HG03060 (cell line): ENCODE data around the gene GOLGA7B.
"Not testable (repeated sequence)": the region's sequence is repeated elsewhere in the genome, so short reads cannot be mapped to it uniquely, and the experiment has no call there.

ENCODE experiments used
- ATAC-seq: cut with Tn5 transposase; IDR thresholded peaks from one replicate; pipeline ENCODE4 v1.9.1; 2021; ENCODE audit warnings: low read depth, moderate number of reproducible peaks; ENCODE audit not compliant: unreplicated experiment

Gene GOLGA7B

DNA sequence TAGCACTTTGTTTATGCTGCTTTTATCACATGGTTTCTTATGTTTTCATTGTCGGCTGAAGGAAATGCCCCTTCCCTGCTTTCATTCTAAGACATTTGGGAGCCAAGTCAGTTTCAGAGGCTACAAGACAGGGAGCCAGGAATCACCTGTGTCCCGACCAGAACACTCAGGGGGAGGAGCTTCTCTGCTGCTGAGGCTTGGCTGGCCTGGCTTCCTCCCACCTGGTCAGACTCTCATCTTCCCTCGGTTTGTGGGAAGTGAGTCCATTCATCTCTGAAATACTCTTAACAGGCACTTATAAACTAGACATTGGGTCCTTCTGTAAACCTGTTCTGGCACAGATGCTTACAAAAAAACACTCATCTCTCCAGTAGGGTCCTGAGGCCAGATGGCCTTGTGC, 19.6 kb upstream of the GOLGA7B start:
- ATAC-seq = no peak

- no peak for ATAC-seq
Measured at GRCh38 chr10:97831259-97831658, 18.4 kb upstream of the GOLGA7B start.

DNA sequence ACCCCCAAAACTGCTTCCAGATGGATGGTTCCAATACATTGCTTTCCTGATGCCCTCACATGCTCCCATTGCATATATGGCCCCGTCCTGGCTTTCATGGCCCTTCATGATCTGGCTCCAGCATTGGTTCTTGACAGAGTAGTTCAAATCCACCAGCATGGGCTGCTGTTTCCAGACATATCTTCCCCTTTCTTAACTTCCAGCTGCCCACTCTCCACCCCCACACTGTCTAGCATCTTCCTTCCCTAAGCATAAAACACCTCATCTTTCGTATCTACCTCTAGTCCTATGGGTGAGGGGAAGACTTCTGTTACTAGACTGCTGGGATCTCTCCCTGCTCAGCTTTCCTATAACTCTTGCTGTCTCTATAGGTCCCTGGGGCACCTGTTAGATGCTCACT, 13.2 kb upstream of the GOLGA7B start:
- ATAC-seq = no peak

GRCh38 chr10:97838091-97838490, 11.6 kb upstream of the GOLGA7B start:
- ATAC-seq = no peak

DNA sequence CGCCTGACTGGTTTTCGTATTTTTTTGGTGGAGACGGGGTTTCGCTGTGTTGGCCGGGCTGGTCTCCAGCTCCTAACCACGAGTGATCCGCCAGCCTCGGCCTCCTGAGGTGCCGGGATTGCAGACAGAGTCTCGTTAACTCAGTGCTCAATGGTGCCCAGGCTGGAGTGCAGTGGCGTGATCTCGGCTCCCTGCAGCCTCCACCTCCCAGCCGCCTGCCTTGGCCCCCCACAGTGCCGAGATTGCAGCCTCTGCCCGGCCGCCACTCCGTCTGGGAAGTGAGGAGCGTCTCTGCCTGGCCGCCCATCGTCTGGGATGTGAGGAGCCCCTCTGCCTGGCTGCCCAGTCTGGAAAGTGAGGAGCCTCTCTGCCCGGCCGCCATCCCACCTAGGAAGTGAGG, 8.5 kb upstream of the GOLGA7B start:
- not testable (repeated sequence) for ATAC-seq

DNA sequence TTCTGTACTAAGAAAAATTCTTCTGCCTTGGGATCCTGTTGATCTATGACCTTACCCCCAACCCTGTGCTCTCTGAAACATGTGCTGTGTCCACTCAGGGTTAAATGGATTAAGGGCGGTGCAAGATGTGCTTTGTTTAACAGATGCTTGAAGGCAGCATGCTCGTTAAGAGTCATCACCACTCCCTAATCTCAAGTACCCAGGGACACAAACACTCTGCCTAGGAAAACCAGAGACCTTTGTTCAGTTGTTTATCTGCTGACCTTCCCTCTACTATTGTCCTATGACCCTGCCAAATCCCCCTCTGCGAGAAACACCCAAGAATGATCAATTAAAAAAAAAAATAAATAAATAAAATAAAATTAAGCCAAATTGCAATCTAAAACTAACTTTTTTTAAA, 7.5 kb upstream of the GOLGA7B start:
- ATAC-seq = not testable (repeated sequence)

GRCh38 chr10:97842656-97843280, 6.9 kb upstream of the GOLGA7B start:
- ATAC-seq = no peak

DNA sequence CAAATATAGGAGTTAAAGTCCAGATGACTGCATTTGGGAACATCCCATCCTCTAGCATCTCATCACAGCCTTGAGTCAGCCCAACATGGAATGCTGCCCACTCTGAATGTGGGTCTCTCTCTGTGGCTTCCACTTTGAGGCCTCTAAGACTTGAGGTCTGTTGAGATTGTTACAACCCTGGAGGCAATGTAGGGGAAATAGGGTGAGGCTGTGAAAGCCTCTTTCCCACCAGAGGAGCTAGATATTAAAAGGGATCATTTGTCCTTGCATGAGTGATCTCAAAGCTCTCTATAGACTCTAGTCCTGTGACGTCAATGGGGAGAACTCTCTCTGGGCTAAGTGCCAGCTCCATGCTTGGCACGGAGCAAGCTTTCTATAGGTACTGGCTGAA, 6.4 kb upstream of the GOLGA7B start:
- no peak for ATAC-seq

- ATAC-seq = not testable (repeated sequence)
Measured at GRCh38 chr10:97843972-97844371, 5.7 kb upstream of the GOLGA7B start.

- ATAC-seq = no peak
Measured at GRCh38 chr10:97844678-97845077, 5.0 kb upstream of the GOLGA7B start.

DNA sequence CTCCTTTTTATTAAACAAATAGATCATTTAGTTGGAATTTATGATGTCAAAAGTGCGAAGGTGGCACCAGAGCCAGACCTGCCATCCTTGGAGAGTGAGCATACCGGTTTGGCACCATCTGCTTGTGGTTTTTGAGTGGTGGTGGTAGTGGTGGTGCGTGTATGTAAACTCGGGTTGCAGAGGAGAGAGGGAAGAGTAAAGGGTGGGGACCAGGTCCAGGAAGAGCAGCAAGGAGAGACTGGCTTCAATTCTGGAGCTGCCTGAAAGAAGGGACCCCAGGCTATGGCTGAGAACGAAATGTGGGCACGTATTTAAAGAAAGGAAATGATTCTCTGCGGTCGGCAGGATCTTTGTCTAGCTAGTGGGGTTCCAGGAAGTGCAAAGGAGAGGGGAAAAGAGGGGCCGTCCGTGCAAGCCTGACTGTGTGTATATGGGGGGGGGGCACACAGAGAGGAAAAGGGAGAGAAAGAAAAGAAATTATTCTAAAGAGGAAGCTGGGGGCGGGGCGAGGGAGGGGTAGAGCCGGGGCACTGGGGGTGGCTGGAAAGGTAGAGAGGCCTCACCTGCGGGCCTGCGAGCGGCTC, 448 bp upstream of the GOLGA7B start:
- ATAC-seq = no peak

DNA sequence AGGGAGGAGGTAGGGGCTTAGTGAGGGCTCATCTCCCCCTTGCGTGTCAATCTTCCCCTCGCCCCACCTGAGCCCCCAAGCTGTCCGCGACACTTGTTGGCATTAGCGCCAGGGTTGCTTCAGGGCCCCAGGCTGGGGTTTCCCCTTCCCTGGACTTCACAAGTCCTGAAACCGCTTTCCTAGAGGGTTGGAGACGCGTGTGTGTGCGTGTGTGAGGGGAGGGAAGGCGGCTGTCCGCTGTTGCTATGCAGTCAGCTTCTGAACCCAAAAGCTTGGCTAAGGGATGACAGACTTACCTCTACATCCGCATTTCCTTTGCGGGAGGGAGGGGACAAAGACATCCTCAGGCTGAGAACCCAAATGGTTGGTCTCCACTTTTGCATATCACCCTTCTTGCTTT, 803 bp downstream of the GOLGA7B start:
- no peak for ATAC-seq

DNA sequence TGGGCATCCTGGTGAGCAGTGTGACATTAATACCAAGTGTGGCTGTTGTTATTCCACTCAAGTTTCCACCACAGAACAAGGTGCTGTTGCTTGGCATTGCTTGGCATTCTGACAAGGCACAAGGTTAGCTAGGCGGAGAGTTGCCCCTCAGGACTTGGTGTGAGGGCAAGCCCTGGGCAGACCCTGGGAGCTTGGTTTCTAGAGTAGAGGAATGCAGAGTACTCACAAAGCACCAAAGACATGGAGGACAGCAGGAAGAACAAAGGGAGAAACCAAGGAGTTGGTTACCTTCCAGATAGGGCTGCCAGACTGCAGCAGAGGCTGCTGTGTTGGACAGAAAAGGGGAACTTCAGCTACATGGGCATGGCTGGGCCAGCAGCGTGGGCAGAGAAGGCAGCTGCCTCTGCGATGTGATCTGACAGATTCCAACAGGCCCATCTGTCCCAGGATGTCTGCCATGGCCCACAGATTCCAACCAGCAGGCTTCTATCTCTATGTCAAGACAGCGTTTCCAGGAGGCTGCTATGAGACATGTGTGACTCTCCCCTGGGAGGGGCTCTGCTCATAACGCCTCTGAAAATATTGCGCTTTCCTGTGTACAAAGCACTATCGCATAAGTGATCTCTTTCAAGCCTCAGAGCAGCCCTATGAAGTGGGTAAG, 1.8 kb downstream of the GOLGA7B start:
- no peak for ATAC-seq

DNA sequence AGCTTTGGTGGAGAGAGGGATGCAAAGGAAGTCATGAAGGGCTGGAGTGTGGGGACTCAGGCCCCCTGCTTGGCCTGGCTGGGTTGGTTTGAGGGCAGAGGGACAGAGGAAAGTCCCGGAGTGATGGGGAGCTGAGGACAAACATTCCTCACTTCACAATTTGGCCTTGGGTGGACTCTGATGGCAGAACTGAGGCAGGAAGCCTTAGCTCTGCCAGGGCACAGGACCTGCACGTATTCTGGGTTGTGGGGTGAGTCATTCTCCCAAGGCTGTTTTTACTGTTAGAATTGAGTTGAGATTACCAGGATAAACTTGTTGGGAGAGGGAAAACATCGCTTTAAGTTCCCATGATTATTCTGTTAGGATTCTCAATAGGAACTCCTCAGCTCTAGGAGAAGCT, 2.6 kb downstream of the GOLGA7B start:
- no peak for ATAC-seq

- ATAC-seq = no peak
Measured at GRCh38 chr10:97852840-97853405, 3.3 kb downstream of the GOLGA7B start.

- ATAC-seq = no peak
Measured at GRCh38 chr10:97854743-97855142, 5.1 kb downstream of the GOLGA7B start.

GRCh38 chr10:97858001-97858439, 8.4 kb downstream of the GOLGA7B start:
- ATAC-seq = no peak

DNA sequence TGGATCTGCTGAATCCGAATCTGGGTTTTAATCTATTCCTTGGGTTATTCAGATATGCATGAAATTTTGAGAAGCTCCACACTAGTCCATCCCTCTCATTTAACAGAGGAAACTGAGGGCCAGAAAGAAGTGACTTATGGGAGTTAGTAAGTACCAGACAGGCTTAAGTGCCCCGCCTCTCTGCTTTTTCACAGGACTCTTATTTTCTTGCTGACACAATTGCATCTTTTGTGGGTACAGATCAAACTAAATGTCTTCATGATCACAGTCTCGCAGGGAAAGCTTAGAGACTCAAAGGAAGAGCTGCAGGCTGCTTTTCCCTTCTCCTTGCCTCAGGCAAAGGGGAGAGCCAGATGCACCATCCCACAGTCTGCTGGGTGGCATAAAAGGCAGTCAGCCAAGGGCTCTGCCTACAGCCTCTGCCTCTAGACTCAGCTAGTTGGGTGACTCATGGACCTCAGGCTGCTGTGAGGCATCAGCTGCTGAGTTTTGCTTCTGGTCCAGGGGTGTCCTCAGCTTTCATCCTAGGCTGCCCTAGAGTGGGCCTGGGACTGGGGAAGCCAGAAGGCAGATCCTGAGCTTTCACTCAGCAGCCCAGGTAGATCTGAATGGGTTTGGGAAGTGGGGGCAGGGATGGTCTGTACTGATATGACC, 11.6 kb downstream of the GOLGA7B start:
- ATAC-seq = no peak

DNA sequence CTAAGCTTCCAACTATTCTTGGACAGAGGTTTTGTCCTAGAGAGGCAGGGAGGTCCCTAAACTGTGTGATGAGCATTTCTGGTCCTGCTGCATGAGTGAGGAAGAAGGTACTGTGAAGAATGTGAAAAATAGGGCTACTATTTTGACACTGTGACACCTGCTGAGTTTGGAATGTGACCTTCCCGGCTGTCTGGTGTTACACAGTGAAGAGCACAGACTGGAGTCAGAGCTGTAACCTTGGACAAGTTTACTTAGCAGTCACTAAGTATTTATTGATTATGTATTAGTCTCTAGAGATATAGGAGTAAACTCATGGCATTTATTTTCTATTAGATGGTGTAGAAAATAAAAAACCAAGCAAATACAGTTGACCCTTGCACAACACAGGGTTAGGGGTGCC, 12.3 kb downstream of the GOLGA7B start:
- no peak for ATAC-seq

GRCh38 chr10:97863808-97864207, 14.2 kb downstream of the GOLGA7B start:
- ATAC-seq = no peak

GRCh38 chr10:97865488-97865887, 15.8 kb downstream of the GOLGA7B start:
- no peak for ATAC-seq
